ENCODE measurements around the gene NFYC.

The NFYC gene

GRCh38 chr1:40662151-40662550, 29.4 kb upstream of the NFYC start:
- Histone ChIP-seq H3K9me3 (no peaks in the 10 kb centered on the region), H3K4me1 (ENCODE audit: control insufficient read depth in 1 of 2, insufficient read depth in 1 of 2, low read depth in 1 of 2, low read length in 1 of 2) (peaks cover 5 to 13% of the 10 kb centered on the region in 2 experiments), H3K27ac (no peak overlapping the region), H3K27me3 (peaks cover 62% of the 10 kb centered on the region), H3K4me3 (ENCODE audit: low read depth in 1 of 2, low read length in 1 of 2) (no peak overlapping the region), H3K36me3 (no peaks in the 10 kb centered on the region)
- no peak for TF ChIP-seq CTCF (IDR thresholded peaks at IDR 0.05)

GRCh38 chr1:40662864-40663263, 28.6 kb upstream of the NFYC start:
- no peak overlapping the region for H3K4me3 ChIP-seq (ENCODE audit: low read depth in 1 of 2, low read length in 1 of 2)
- no peak for TF ChIP-seq CTCF (IDR thresholded peaks at IDR 0.05)
- peaks cover 5 to 13% of the 10 kb centered on the region in 2 experiments for H3K4me1 ChIP-seq (ENCODE audit: control insufficient read depth in 1 of 2, insufficient read depth in 1 of 2, low read depth in 1 of 2, low read length in 1 of 2)
- no peaks in the 10 kb centered on the region for H3K36me3 ChIP-seq
- no peak overlapping the region for H3K27ac ChIP-seq
- no peaks in the 10 kb centered on the region for H3K9me3 ChIP-seq
- H3K27me3 ChIP-seq = peaks cover 58% of the 10 kb centered on the region

GRCh38 chr1:40663324-40664166, 28.0 kb upstream of the NFYC start:
- H3K4me1 ChIP-seq (ENCODE audit: control insufficient read depth in 1 of 2, insufficient read depth in 1 of 2, low read depth in 1 of 2, low read length in 1 of 2) = peaks cover 6 to 13% of the 10 kb centered on the region in 2 experiments
- peaks cover 51% of the 10 kb centered on the region for H3K27me3 ChIP-seq
- H3K4me3 ChIP-seq (ENCODE audit: low read depth in 1 of 2, low read length in 1 of 2) = no peak overlapping the region
- no peak for TF ChIP-seq CTCF (IDR thresholded peaks at IDR 0.05)
- no peaks in the 10 kb centered on the region for H3K36me3 ChIP-seq
- H3K9me3 ChIP-seq = no peaks in the 10 kb centered on the region
- H3K27ac ChIP-seq = no peak overlapping the region

GRCh38 chr1:40664167-40664537, 27.4 kb upstream of the NFYC start:
- no peak for TF ChIP-seq CTCF (IDR thresholded peaks at IDR 0.05)
- Histone ChIP-seq H3K36me3 (no peaks in the 10 kb centered on the region), H3K27ac (no peak overlapping the region), H3K9me3 (no peaks in the 10 kb centered on the region), H3K4me3 (ENCODE audit: low read depth in 1 of 2, low read length in 1 of 2) (no peak overlapping the region), H3K4me1 (ENCODE audit: control insufficient read depth in 1 of 2, insufficient read depth in 1 of 2, low read depth in 1 of 2, low read length in 1 of 2) (peaks cover 10 to 17% of the 10 kb centered on the region in 2 experiments), H3K27me3 (peaks cover 48% of the 10 kb centered on the region)

GRCh38 chr1:40664791-40665190, 26.7 kb upstream of the NFYC start:
- no peak for TF ChIP-seq CTCF (IDR thresholded peaks at IDR 0.05)
- Histone ChIP-seq H3K9me3 (no peaks in the 10 kb centered on the region), H3K4me3 (ENCODE audit: low read depth in 1 of 2, low read length in 1 of 2) (no peak overlapping the region), H3K27ac (no peak overlapping the region), H3K4me1 (ENCODE audit: control insufficient read depth in 1 of 2, insufficient read depth in 1 of 2, low read depth in 1 of 2, low read length in 1 of 2) (peaks cover 10 to 17% of the 10 kb centered on the region in 2 experiments), H3K36me3 (no peaks in the 10 kb centered on the region), H3K27me3 (peaks cover 48% of the 10 kb centered on the region)

Measured in neutrophil (primary cell).